CD4-positive, alpha-beta T cell treated with Interleukin-4 for 1 hour (primary cell): ENCODE data around the gene BEGAIN.
A peak's percentile ranks its signal among the peaks of the same experiment; 100 is the strongest.

Source experiments
- DNase-seq, 2 donors: peaks; one replicate each; pipeline ENCODE4 v3.0.0-alpha.2; 2020 to 2022

Gene BEGAIN

GRCh38 chr14:100567009-100567876, 20.0 kb downstream of the BEGAIN start:
- no peak for DNase-seq

- no peak for DNase-seq
These were observed 20.6 kb downstream of the BEGAIN start for GRCh38 chr14:100566586-100566985.

GRCh38 chr14:100566119-100566518, 21.1 kb downstream of the BEGAIN start:
- DNase-seq: no peak

- no peak for DNase-seq
These were observed 21.6 kb downstream of the BEGAIN start for GRCh38 chr14:100565650-100566049.

- no peak for DNase-seq
These were observed 22.7 kb downstream of the BEGAIN start for GRCh38 chr14:100564512-100564911.

GRCh38 chr14:100562751-100563150, 24.5 kb downstream of the BEGAIN start:
- no peak for DNase-seq

- DNase-seq: no peak
These were observed 26.2 kb downstream of the BEGAIN start for GRCh38 chr14:100561005-100561404.

- DNase-seq: no peak
These were observed 26.7 kb downstream of the BEGAIN start for GRCh38 chr14:100560471-100560870.

GRCh38 chr14:100559455-100559854, 27.8 kb downstream of the BEGAIN start:
- DNase-seq: no peak

GRCh38 chr14:100558966-100559365, 28.3 kb downstream of the BEGAIN start:
- DNase-seq: no peak

GRCh38 chr14:100558226-100558625, 29.0 kb downstream of the BEGAIN start:
- no peak for DNase-seq

GRCh38 chr14:100557658-100558057, 29.6 kb downstream of the BEGAIN start:
- DNase-seq: peak in 1 of 2 donors; percentile 43

- DNase-seq: no peak
These were observed 30.2 kb downstream of the BEGAIN start for GRCh38 chr14:100556936-100557505.

- DNase-seq: no peak
These were observed 31.1 kb downstream of the BEGAIN start for GRCh38 chr14:100556140-100556475.

- no peak for DNase-seq
These were observed 31.6 kb downstream of the BEGAIN start for GRCh38 chr14:100555436-100556139.

GRCh38 chr14:100554696-100555320, 32.4 kb downstream of the BEGAIN start:
- DNase-seq: no peak

- peak; percentile 22 to 61 for DNase-seq
These were observed 33.0 kb downstream of the BEGAIN start for GRCh38 chr14:100554082-100554677.

GRCh38 chr14:100553471-100553870, 33.7 kb downstream of the BEGAIN start:
- no peak for DNase-seq

GRCh38 chr14:100552524-100553125, 34.6 kb downstream of the BEGAIN start:
- DNase-seq: no peak

GRCh38 chr14:100551056-100551455, 36.2 kb downstream of the BEGAIN start:
- no peak for DNase-seq

GRCh38 chr14:100549834-100550625, 37.2 kb downstream of the BEGAIN start:
- DNase-seq: no peak

- DNase-seq: no peak
These were observed 38.3 kb downstream of the BEGAIN start for GRCh38 chr14:100548939-100549338.
